HFFc6 (cell line): Measurements from ENCODE around the gene FOXB1. TPM values are rescaled to one million over a fixed set of nuclear protein-coding genes. Genes with fewer than 3 reads are reported as not detected.

Experiments used
- DNase-seq: peaks from one replicate; pipeline ENCODE4 v3.0.0-alpha.2; 2018
- H3K27ac Mint-ChIP-seq: 2 replicates; pipeline ENCODE4 v1.8.0; 2020; ENCODE audit warnings: mild to moderate bottlenecking, mixed read lengths
- H3K27me3 Mint-ChIP-seq: 2 replicates; pipeline ENCODE4 v1.8.0; 2021; ENCODE audit warnings: mild to moderate bottlenecking, moderate library complexity, mixed read lengths; ENCODE audit not compliant: insufficient read depth
- H3K36me3 Mint-ChIP-seq: 2 replicates; pipeline ENCODE4 v1.8.0; 2021; ENCODE audit warnings: low read depth, mixed read lengths
- H3K4me1 Mint-ChIP-seq: 2 replicates; pipeline ENCODE4 v1.8.0; 2020; ENCODE audit warnings: low read depth, mixed read lengths
- H3K4me3 Mint-ChIP-seq: 2 replicates; pipeline ENCODE4 v1.8.0; 2020; ENCODE audit warnings: mild to moderate bottlenecking, moderate library complexity, mixed read lengths
- H3K9me3 Mint-ChIP-seq: 2 replicates; pipeline ENCODE4 v1.8.0; 2020; ENCODE audit warnings: mild to moderate bottlenecking, mixed read lengths
- CTCF ChIP-seq: fragments of 200-600 bp; sonication (generic); IDR thresholded peaks from 2 replicates; pipeline ENCODE4 v1.5.0; 2021; ENCODE audit warnings: antibody characterized with exemption, mild to moderate bottlenecking
- total RNA-seq, 6 experiments: library from RNA; stranded (reverse); fragmentation: NEBNext Ultra II Directional; extraction: Animal tissue kit (Norgen Biotek cat#: 25700); gene quantifications; 2 replicates in 1 of 6; 3 replicates in 5 of 6; pipeline ENCODE4 v1.2.3, GENCODE V29; 2021

FOXB1 gene
- total RNA-seq, 6 experiments from 2014 or later, result not detected

DNA sequence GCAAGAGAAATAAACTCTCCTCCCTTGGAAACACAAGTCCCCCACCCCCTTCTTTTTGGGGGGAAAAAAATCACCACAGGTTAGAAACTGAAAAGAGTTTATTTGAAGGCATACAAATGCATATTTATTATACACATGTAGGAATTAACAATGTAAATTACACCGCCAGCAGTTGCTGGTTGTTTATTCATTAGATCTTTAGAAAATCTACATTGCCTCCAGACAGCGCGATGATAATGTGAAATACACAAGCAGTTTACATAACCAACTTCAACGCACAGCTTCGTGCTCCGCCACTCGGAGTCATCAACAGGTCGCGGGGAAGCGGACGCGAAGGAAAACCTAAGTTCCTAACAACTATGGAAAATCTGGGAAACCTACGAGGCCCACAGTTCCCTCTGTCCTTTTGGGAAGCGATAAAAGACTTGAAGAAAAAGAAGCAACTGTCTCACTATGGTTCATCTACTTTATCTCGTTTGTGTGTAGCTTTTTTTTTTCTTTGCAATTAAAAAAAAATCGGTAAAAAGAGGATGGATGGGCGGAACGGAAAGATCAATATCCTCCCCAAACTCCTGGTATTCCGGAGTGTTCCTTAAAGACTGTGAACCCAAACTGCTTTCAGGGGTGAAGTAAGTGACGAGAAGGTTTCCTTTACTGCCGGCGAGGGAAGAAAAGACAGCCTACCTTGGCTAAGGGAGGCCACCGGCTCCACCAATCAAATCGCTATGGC lies 8.4 kb upstream of the FOXB1 start:
- TF ChIP-seq CTCF, result no peak
- no peaks in the 10 kb centered on the region for H3K9me3 Mint-ChIP-seq
- H3K27me3 Mint-ChIP-seq, result peaks cover 64% of the 10 kb centered on the region
- H3K4me1 Mint-ChIP-seq, result no peaks in the 10 kb centered on the region
- no peak overlapping the region for H3K27ac Mint-ChIP-seq
- no peak for DNase-seq
- no peak overlapping the region for H3K4me3 Mint-ChIP-seq
- H3K36me3 Mint-ChIP-seq, result no peaks in the 10 kb centered on the region

DNA sequence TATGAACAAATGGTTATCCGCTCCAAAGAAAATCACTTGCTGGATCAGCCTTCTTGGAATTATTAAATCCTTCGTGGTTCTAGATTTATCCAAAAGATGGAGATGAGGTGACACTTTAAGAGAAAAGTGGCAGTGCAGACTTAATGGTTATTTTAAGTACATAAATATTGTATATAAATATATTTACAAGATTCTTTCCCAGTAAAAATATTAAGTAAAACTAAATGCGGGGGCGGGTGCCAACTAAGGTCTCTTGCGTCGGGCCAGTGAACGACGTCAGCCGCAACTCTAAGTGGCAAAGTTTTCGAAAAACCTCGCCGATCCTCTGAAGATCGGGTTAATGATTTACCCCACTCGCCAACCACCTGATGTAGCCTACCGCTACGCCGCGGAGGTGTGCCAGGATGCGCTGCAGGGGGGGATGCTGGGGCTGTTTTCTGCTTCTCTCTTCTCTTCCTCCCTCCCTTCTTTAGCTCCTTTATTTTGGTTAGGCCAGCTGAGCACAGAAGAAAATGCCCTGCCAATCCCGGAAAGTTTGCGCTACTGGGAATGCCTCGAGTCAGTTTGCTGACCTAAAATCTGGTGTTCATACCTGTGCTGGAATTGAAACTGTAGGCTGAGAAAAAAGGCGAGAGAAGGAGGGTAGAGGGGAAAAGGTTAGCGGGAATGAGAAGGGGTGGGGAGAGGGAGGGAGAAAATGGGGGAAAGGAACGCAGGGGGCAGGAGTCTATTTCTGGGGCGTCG lies 7.6 kb upstream of the FOXB1 start:
- no peaks in the 10 kb centered on the region for H3K36me3 Mint-ChIP-seq
- peaks cover 70% of the 10 kb centered on the region for H3K27me3 Mint-ChIP-seq
- no peaks in the 10 kb centered on the region for H3K4me1 Mint-ChIP-seq
- no peak overlapping the region for H3K4me3 Mint-ChIP-seq
- no peak for DNase-seq
- H3K9me3 Mint-ChIP-seq, result no peaks in the 10 kb centered on the region
- TF ChIP-seq CTCF, result no peak
- H3K27ac Mint-ChIP-seq, result no peak overlapping the region

DNA sequence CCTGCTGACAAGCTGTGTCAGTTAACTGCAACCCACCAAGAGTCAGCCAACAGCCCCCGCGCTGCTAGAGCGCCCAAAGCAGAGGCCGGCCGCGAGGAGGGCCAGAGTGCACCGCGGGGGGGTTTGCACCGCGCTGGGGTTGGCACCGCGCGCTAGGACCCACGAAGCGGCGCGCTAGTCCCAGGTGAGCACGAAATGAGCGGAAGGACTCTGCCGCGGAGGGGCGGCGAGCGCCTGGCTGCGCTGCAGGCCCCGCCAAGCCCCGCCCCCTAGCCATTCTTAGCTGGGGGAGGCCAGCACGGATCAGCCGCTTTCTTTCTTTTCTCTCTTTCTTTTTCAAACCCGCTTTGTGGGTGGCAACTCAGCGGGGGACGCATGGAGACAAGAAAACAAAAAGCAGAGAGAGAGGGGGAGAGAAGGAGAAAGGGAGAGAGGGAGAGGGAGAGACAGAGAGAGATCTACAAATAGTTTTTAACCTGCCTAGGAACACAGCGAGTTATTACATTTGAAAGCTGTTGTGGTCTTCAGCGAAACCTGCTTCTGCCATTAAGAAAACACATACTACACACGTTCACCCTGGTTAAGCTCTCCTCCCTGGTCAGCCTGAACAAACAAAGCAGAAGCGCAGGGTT lies 6.9 kb upstream of the FOXB1 start:
- H3K27ac Mint-ChIP-seq, result no peak overlapping the region
- H3K4me3 Mint-ChIP-seq, result no peak overlapping the region
- no peak for TF ChIP-seq CTCF
- no peak for DNase-seq
- H3K4me1 Mint-ChIP-seq, result no peaks in the 10 kb centered on the region
- H3K9me3 Mint-ChIP-seq, result no peaks in the 10 kb centered on the region
- H3K27me3 Mint-ChIP-seq, result peaks cover 77% of the 10 kb centered on the region
- H3K36me3 Mint-ChIP-seq, result no peaks in the 10 kb centered on the region

DNA sequence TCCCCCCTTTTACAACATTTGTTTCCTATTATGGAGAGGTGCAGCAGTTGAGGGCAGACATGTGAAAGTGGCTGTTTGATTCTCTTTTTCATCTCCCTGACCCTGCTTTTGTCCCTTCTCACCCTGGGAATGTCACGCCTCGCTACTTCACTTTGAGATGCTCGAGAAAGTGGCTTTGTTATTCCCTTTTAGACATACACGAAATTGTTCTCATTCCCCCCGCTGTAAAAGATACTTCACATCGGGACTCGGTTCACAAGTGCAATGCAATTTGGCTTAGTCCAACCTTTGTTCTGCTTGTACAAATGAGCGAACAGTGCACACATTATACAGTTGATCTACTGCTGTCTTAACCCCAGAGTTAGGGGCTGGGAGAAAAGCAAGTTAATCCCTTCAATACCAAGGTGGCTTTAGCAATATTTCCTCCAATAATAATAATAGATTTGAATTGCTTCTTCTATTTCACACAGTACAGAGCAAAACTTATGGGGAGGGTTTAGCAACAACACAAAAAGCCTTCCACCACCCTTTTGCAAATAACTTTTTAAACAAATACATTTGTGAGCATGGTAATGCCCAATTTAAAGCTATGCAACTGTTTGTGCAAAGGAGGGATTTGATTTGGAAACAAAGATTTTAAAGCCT lies 5.7 kb upstream of the FOXB1 start:
- Mint-ChIP-seq H3K4me1 (no peaks in the 10 kb centered on the region), H3K4me3 (no peak overlapping the region), H3K27me3 (peaks cover 81% of the 10 kb centered on the region)

More for the DNA sequence above, 5.7 kb upstream of the FOXB1 start:
- no peaks in the 10 kb centered on the region for H3K36me3 Mint-ChIP-seq
- H3K9me3 Mint-ChIP-seq, result no peaks in the 10 kb centered on the region
- TF ChIP-seq CTCF, result no peak
- DNase-seq, result no peak
- H3K27ac Mint-ChIP-seq, result no peak overlapping the region
